Trophoblast cell (in vitro differentiated cells and primary cell): ENCODE data around the gene GLS.
"Not testable (repeated sequence)": the region's sequence is repeated elsewhere in the genome, so short reads cannot be mapped to it uniquely, and the experiment has no call there.

ENCODE experiments used
- DNase-seq, 2 donors: peaks; one replicate each; pipeline ENCODE4 v3.0.0-alpha.2; 2016
- H2AFZ ChIP-seq: 2 replicates; pipeline ENCODE4 v1.6.1; 2013; ENCODE audit warnings: low read length, moderate library complexity, mild to moderate bottlenecking; ENCODE audit not compliant: insufficient read depth, poor library complexity
- H2AK5ac ChIP-seq: 2 replicates; pipeline ENCODE4 v1.6.1; 2013; ENCODE audit warnings: mild to moderate bottlenecking, low read length
- H2BK120ac ChIP-seq: 2 replicates; pipeline ENCODE4 v1.6.1; 2013; ENCODE audit warnings: low read length, mild to moderate bottlenecking, moderate library complexity; ENCODE audit not compliant: insufficient read depth, poor library complexity
- H2BK12ac ChIP-seq: 2 replicates; pipeline ENCODE4 v1.6.1; 2013; ENCODE audit warnings: mild to moderate bottlenecking, low read length, moderate library complexity
- H2BK5ac ChIP-seq: 2 replicates; pipeline ENCODE4 v1.6.1; 2013; ENCODE audit warnings: low read length, low read depth, moderate library complexity, mild to moderate bottlenecking; ENCODE audit not compliant: poor library complexity
- H3K14ac ChIP-seq: 2 replicates; pipeline ENCODE4 v1.6.1; 2013; ENCODE audit warnings: mild to moderate bottlenecking, low read length
- H3K18ac ChIP-seq: 2 replicates; pipeline ENCODE4 v1.6.1; 2013; ENCODE audit warnings: mild to moderate bottlenecking, low read length
- H3K23ac ChIP-seq: 2 replicates; pipeline ENCODE4 v1.6.1; 2013; ENCODE audit warnings: low read length
- H3K27ac ChIP-seq: 2 replicates; pipeline ENCODE4 v1.5.1; 2013; ENCODE audit warnings: low read depth, mild to moderate bottlenecking, inconsistent platforms, low read length, moderate library complexity
- H3K27me3 ChIP-seq: 2 replicates; pipeline ENCODE4 v1.6.1; 2013; ENCODE audit warnings: inconsistent platforms, mild to moderate bottlenecking, low read length, moderate library complexity; ENCODE audit not compliant: insufficient read depth
- H3K36me3 ChIP-seq, 2 experiments: 1 replicate in 1 of 2; 2 replicates in 1 of 2; pipeline ENCODE4 v1.6.1; 2013; ENCODE audit warnings: low read length in 2 of 2, mild to moderate bottlenecking in 2 of 2, moderate library complexity in 1 of 2; ENCODE audit not compliant: insufficient read depth in 2 of 2, control insufficient read depth in 1 of 2
- H3K4ac ChIP-seq: 2 replicates; pipeline ENCODE4 v1.6.1; 2013; ENCODE audit warnings: low read depth, mild to moderate bottlenecking, low read length, moderate library complexity
- H3K4me1 ChIP-seq, 2 experiments: 1 replicate in 1 of 2; 2 replicates in 1 of 2; pipeline ENCODE4 v1.6.1; 2013; ENCODE audit warnings: low read length in 2 of 2, mild to moderate bottlenecking in 2 of 2, moderate library complexity in 1 of 2; ENCODE audit not compliant: insufficient read depth in 2 of 2, control insufficient read depth in 1 of 2
- H3K4me2 ChIP-seq: 2 replicates; pipeline ENCODE4 v1.6.1; 2013; ENCODE audit warnings: inconsistent platforms, mild to moderate bottlenecking, low read length, moderate library complexity
- H3K4me3 ChIP-seq: 2 replicates; pipeline ENCODE4 v1.5.1; 2013; ENCODE audit warnings: mild to moderate bottlenecking, low read depth, low read length, inconsistent platforms
- H3K79me1 ChIP-seq: one replicate; pipeline ENCODE4 v1.6.1; 2013; ENCODE audit warnings: low read length
- H3K79me2 ChIP-seq: 2 replicates; pipeline ENCODE4 v1.6.1; 2013; ENCODE audit warnings: low read length, mild to moderate bottlenecking; ENCODE audit not compliant: control insufficient read depth, insufficient read depth, poor library complexity
- H3K9ac ChIP-seq: 2 replicates; pipeline ENCODE4 v1.6.1; 2013; ENCODE audit warnings: mild to moderate bottlenecking, low read length
- H3K9me3 ChIP-seq: 2 replicates; pipeline ENCODE4 v1.6.1; 2013; ENCODE audit warnings: low read depth, mild to moderate bottlenecking, control low read depth, inconsistent platforms, low read length; ENCODE audit not compliant: insufficient read depth
- H4K12ac ChIP-seq: 2 replicates; pipeline ENCODE4 v1.6.1; 2013; ENCODE audit warnings: low read depth, mild to moderate bottlenecking, low read length, moderate library complexity
- H4K8ac ChIP-seq: 2 replicates; pipeline ENCODE4 v1.6.1; 2013; ENCODE audit warnings: low read depth, mild to moderate bottlenecking, low read length, moderate library complexity
- H4K91ac ChIP-seq: one replicate; pipeline ENCODE4 v1.6.1; 2013; ENCODE audit warnings: low read depth, mild to moderate bottlenecking, low read length, moderate library complexity
- WGBS: extraction: QIAGEN DNeasy Blood & Tissue Kit; methylation state at CpG from one replicate; pipeline ENCODE4 v1.1.7; 2013; ENCODE audit warnings: missing lambda C conversion rate; ENCODE audit not compliant: insufficient read length, insufficient coverage; ENCODE audit errors: extremely low coverage; 5-methylcytosine and 5-hydroxymethylcytosine counted together

The GLS gene

DNA sequence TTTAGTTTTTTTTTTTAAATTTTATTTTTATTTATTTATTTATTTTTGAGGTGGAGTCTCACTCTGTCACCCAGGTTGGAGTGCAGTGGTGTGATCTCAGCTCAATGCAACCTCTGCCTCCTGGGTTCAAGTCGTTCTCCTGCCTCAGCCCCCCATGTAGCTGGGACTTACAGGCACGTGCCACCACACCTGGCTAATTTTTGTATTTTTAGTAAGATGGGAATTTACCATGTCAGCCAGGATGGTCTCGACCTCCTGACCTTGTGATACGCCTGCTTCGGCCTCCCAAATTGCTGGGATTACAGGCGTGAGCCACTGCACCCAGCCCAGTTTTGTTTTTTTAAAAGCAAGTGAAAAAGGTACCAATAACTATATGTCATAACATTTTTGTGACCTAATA lies 5.2 kb downstream of the GLS start:
- not testable (repeated sequence) for H3K4me3 ChIP-seq, H3K27ac ChIP-seq, H3K18ac ChIP-seq, H3K4ac ChIP-seq, H2BK120ac ChIP-seq, H2AFZ ChIP-seq, H2BK12ac ChIP-seq, DNase-seq, H2BK5ac ChIP-seq, H3K23ac ChIP-seq, H3K36me3 ChIP-seq, H4K91ac ChIP-seq, H3K4me2 ChIP-seq, H4K12ac ChIP-seq, H3K4me1 ChIP-seq, H3K27me3 ChIP-seq, H2AK5ac ChIP-seq, H4K8ac ChIP-seq, H3K14ac ChIP-seq, H3K9me3 ChIP-seq, H3K9ac ChIP-seq
- H3K79me1 ChIP-seq = peaks cover 10% of the 10 kb centered on the region
- H3K79me2 ChIP-seq = peaks cover 12% of the 10 kb centered on the region
- WGBS = no CpG with 5 or more reads among the region's 6 CpGs

GRCh38 chr2:190887089-190887488 lies 6.5 kb downstream of the GLS start:
- H3K4ac ChIP-seq = no peak overlapping the region
- no peak overlapping the region for H2AK5ac ChIP-seq
- H3K36me3 ChIP-seq = peaks cover 2% of the 10 kb centered on the region in 2 experiments
- no peak overlapping the region for H3K14ac ChIP-seq
- no peak overlapping the region for H2BK120ac ChIP-seq
- no peak overlapping the region for H3K23ac ChIP-seq
- H2AFZ ChIP-seq = no peak overlapping the region
- no peak overlapping the region for H3K4me3 ChIP-seq
- no peak for DNase-seq
- H3K79me1 ChIP-seq = no peaks in the 10 kb centered on the region
- H3K18ac ChIP-seq = no peak overlapping the region
- H3K4me1 ChIP-seq = peaks cover 2% of the 10 kb centered on the region in 2 experiments
- H3K9ac ChIP-seq = no peak overlapping the region
- no peak overlapping the region for H4K8ac ChIP-seq
- WGBS = no CpG with 5 or more reads among the region's 2 CpGs
- no peaks in the 10 kb centered on the region for H3K9me3 ChIP-seq
- no peak overlapping the region for H3K27ac ChIP-seq
- peaks cover 2% of the 10 kb centered on the region for H3K79me2 ChIP-seq
- H4K12ac ChIP-seq = no peak overlapping the region
- no peaks in the 10 kb centered on the region for H3K27me3 ChIP-seq
- H2BK5ac ChIP-seq = no peak overlapping the region
- H3K4me2 ChIP-seq = no peak overlapping the region
- no peak overlapping the region for H2BK12ac ChIP-seq
- H4K91ac ChIP-seq = no peak overlapping the region

DNA sequence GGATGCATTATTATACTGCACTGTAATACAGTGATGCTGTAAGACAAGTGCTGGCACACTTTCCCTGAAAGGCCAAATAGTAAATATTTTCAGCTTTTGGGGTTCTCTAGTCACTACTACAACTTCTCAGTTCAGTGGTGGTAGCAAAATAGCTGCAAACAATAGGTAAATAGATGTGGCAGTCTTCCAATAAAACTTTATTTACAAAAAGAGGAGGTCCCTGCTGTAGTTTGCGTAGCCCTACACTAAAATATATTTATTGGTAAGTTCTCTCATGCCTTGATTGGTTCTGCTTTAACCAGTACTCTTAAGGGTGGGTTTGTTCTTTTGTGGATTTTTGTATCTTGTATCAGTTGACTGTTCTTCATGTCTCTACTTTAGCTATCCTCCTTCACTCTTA lies 7.8 kb downstream of the GLS start:
- Histone ChIP-seq H3K79me1 (no peaks in the 10 kb centered on the region), H4K91ac (no peak overlapping the region), H3K18ac (no peak overlapping the region), H3K36me3 (peaks cover 2% of the 10 kb centered on the region in 2 experiments), H2BK120ac (no peak overlapping the region), H4K12ac (no peak overlapping the region), H3K14ac (no peak overlapping the region), H3K79me2 (peaks cover 2% of the 10 kb centered on the region), H4K8ac (no peak overlapping the region), H2AK5ac (no peak overlapping the region), H3K27me3 (no peaks in the 10 kb centered on the region), H3K9ac (no peak overlapping the region), H3K9me3 (no peaks in the 10 kb centered on the region), H3K27ac (no peak overlapping the region), H2BK12ac (no peak overlapping the region), H2AFZ (no peak overlapping the region), H3K4me2 (no peak overlapping the region), H3K4ac (no peak overlapping the region), H3K4me1 (peaks cover 2% of the 10 kb centered on the region in 2 experiments), H2BK5ac (no peak overlapping the region), H3K23ac (no peak overlapping the region), H3K4me3 (no peak overlapping the region)
- no peak for DNase-seq
- no CpG with 5 or more reads among the region's 1 CpG for WGBS

- no peak overlapping the region for H4K8ac ChIP-seq
- no peak overlapping the region for H2AK5ac ChIP-seq
- H2BK120ac ChIP-seq = no peak overlapping the region
- peaks cover 2% of the 10 kb centered on the region for H3K79me2 ChIP-seq
- H3K27ac ChIP-seq = no peak overlapping the region
- H3K23ac ChIP-seq = no peak overlapping the region
- no peak overlapping the region for H2BK5ac ChIP-seq
- H3K27me3 ChIP-seq = no peaks in the 10 kb centered on the region
- no peak overlapping the region for H2AFZ ChIP-seq
- H3K9me3 ChIP-seq = no peaks in the 10 kb centered on the region
- H3K4me3 ChIP-seq = no peak overlapping the region
- H3K9ac ChIP-seq = no peak overlapping the region
- DNase-seq = no peak
- no peak overlapping the region for H3K4ac ChIP-seq
- no peaks in the 10 kb centered on the region for H3K79me1 ChIP-seq
- H2BK12ac ChIP-seq = no peak overlapping the region
- H4K12ac ChIP-seq = no peak overlapping the region
- peaks cover 2 to 3% of the 10 kb centered on the region in 2 experiments for H3K36me3 ChIP-seq
- no CpG with 5 or more reads among the region's 3 CpGs for whole genome bisulfite sequencing
- no peak overlapping the region for H4K91ac ChIP-seq
- no peak overlapping the region for H3K14ac ChIP-seq
- no peak overlapping the region for H3K4me2 ChIP-seq
- H3K4me1 ChIP-seq = peaks cover 2% of the 10 kb centered on the region in 2 experiments
- H3K18ac ChIP-seq = no peak overlapping the region
These were observed 8.7 kb downstream of the GLS start for GRCh38 chr2:190889175-190889943.
